IMR-90 (cell line): ENCODE data around the gene BCL2L13. TPM values are rescaled to one million over a fixed set of nuclear protein-coding genes. Genes with fewer than 3 reads are reported as not detected.

Experiments used
- ATAC-seq: fragments of 200-7000 bp; cut with Tn5 transposase; 2 replicates; pipeline ENCODE4 v1.9.1; 2020; ENCODE audit warnings: low read depth, mild to moderate bottlenecking, moderate library complexity
- BruUV-seq: library from RNA; stranded (reverse); fragments of 400-500 nt; replicated peaks from 2 replicates; lab custom pipeline; 2021; lab: Mats Ljungman, UMichigan
- CTCF ChIA-PET: fragments of 300-600 bp; formaldehyde crosslinking; extraction: SDS; loops from one replicate; lab custom pipeline; 2021; ENCODE audit warnings: antibody characterized with exemption; lab: Yijun Ruan, JAX
- POLR2A ChIA-PET: fragments of 300-600 bp; sonication (Branson Sonifier 250); formaldehyde crosslinking; loops from one replicate; lab custom pipeline; 2022; ENCODE audit warnings: antibody characterized with exemption; ENCODE audit not compliant: unreplicated experiment; lab: Charles Lee
- DNase-seq: peaks from one replicate; pipeline ENCODE4 v3.0.0; 2013
- H2AFZ ChIP-seq: replicated peaks from 2 replicates; pipeline ENCODE3; 2013; ENCODE audit warnings: low read length, mild to moderate bottlenecking; ENCODE audit not compliant: poor library complexity
- H2AK5ac ChIP-seq: 2 replicates; pipeline ENCODE4 v1.6.1; 2013; ENCODE audit warnings: low read depth, low read length, inconsistent platforms
- H2AK9ac ChIP-seq: replicated peaks from 2 replicates; pipeline ENCODE3; 2013; ENCODE audit warnings: mild to moderate bottlenecking, low read depth, low read length, moderate library complexity; ENCODE audit not compliant: poor library complexity
- H2BK120ac ChIP-seq: 2 replicates; pipeline ENCODE4 v1.6.1; 2013; ENCODE audit warnings: low read depth, low read length, inconsistent platforms
- H2BK15ac ChIP-seq: 3 replicates; pipeline ENCODE4 v1.6.1; 2013; ENCODE audit warnings: low read depth, low read length, inconsistent platforms
- H2BK20ac ChIP-seq: 2 replicates; pipeline ENCODE4 v1.6.1; 2013; ENCODE audit warnings: low read depth, mild to moderate bottlenecking, inconsistent platforms, low read length, moderate library complexity
- H2BK5ac ChIP-seq: 2 replicates; pipeline ENCODE4 v1.6.1; 2013; ENCODE audit warnings: mild to moderate bottlenecking, low read depth, low read length, inconsistent platforms; ENCODE audit not compliant: poor library complexity, severe bottlenecking
- H3K14ac ChIP-seq: replicated peaks from 2 replicates; pipeline ENCODE4 v1.6.1; 2013; ENCODE audit warnings: low read depth, low read length, inconsistent platforms
- H3K18ac ChIP-seq: 2 replicates; pipeline ENCODE4 v1.6.1; 2013; ENCODE audit warnings: low read depth, low read length, control low read depth
- H3K23ac ChIP-seq: 2 replicates; pipeline ENCODE4 v1.6.1; 2013; ENCODE audit warnings: low read depth, low read length, inconsistent platforms
- H3K27ac ChIP-seq: 2 replicates; pipeline ENCODE4 v1.5.1; 2013; ENCODE audit warnings: mild to moderate bottlenecking, control low read depth, low read length; ENCODE audit not compliant: insufficient read depth
- H3K27me3 ChIP-seq: 2 replicates; pipeline ENCODE4 v1.6.1; 2013; ENCODE audit warnings: low read length; ENCODE audit not compliant: control insufficient read depth, insufficient read depth
- H3K36me3 ChIP-seq: 2 replicates; pipeline ENCODE4 v1.6.1; 2013; ENCODE audit warnings: low read length, mixed read lengths; ENCODE audit not compliant: control insufficient read depth, insufficient read depth
- H3K4ac ChIP-seq: 2 replicates; pipeline ENCODE4 v1.6.1; 2013; ENCODE audit warnings: low read depth, low read length, inconsistent platforms
- H3K4me1 ChIP-seq: 2 replicates; pipeline ENCODE4 v1.6.1; 2013; ENCODE audit warnings: low read length, mixed read lengths; ENCODE audit not compliant: control insufficient read depth, insufficient read depth
- H3K4me2 ChIP-seq: 2 replicates; pipeline ENCODE4 v1.6.1; 2013; ENCODE audit warnings: low read depth, mild to moderate bottlenecking, control low read depth, low read length, moderate library complexity
- H3K4me3 ChIP-seq: 2 replicates; pipeline ENCODE4 v1.5.1; 2013; ENCODE audit warnings: low read depth, mild to moderate bottlenecking, control low read depth, low read length, moderate library complexity; ENCODE audit not compliant: insufficient read depth
- H3K56ac ChIP-seq: 2 replicates; pipeline ENCODE4 v1.6.1; 2013; ENCODE audit warnings: low read length, inconsistent platforms; ENCODE audit not compliant: insufficient read depth; ENCODE audit errors: extremely low read depth
- H3K79me1 ChIP-seq, 2 experiments: 2 replicates each; pipeline ENCODE4 v1.6.1; 2013; ENCODE audit warnings: low read length in 2 of 2, inconsistent platforms in 1 of 2, low read depth in 1 of 2
- H3K9ac ChIP-seq: 2 replicates; pipeline ENCODE4 v1.6.1; 2013; ENCODE audit warnings: low read depth, low read length, control low read depth
- H3K9me1 ChIP-seq: 2 replicates; pipeline ENCODE4 v1.6.1; 2013; ENCODE audit warnings: low read length, inconsistent platforms; ENCODE audit not compliant: insufficient read depth
- H3K9me3 ChIP-seq: 2 replicates; pipeline ENCODE4 v1.6.1; 2013; ENCODE audit warnings: low read length; ENCODE audit not compliant: control insufficient read depth, insufficient read depth
- H4K20me1 ChIP-seq: 2 replicates; pipeline ENCODE4 v1.6.1; 2013; ENCODE audit warnings: low read length, inconsistent platforms; ENCODE audit not compliant: insufficient read depth
- H4K5ac ChIP-seq: 2 replicates; pipeline ENCODE4 v1.6.1; 2013; ENCODE audit warnings: mild to moderate bottlenecking, low read depth, low read length, control low read depth
- H4K8ac ChIP-seq, 2 experiments: 2 replicates each; pipeline ENCODE4 v1.6.1; 2013; ENCODE audit warnings: low read depth in 2 of 2, low read length in 2 of 2, control low read depth in 1 of 2, inconsistent platforms in 1 of 2
- H4K91ac ChIP-seq: 2 replicates; pipeline ENCODE4 v1.6.1; 2013; ENCODE audit warnings: low read depth, low read length, inconsistent platforms; ENCODE audit not compliant: insufficient read depth
- BHLHE40 ChIP-seq: fragments of 150-350 bp; IDR thresholded peaks from 2 replicates; pipeline ENCODE4 v1.6.1; 2016; ENCODE audit warnings: mild to moderate bottlenecking, low read depth, low read length
- MAFK ChIP-seq: IDR thresholded peaks from 2 replicates; pipeline ENCODE4 v1.6.1; 2012; ENCODE audit warnings: low read depth, low read length, improper control_type of control experiment
- NFE2L2 ChIP-seq: fragments of 150-350 bp; IDR thresholded peaks from 2 replicates; pipeline ENCODE4 v1.6.1; 2016; ENCODE audit warnings: low read depth, mild to moderate bottlenecking, low read length
- RFX5 ChIP-seq: IDR thresholded peaks from 2 replicates; pipeline ENCODE4 v1.8.0; 2012; ENCODE audit warnings: low read depth, mild to moderate bottlenecking, low read length, moderate library complexity
- SMC3 ChIP-seq: fragments of 150-350 bp; IDR thresholded peaks from 2 replicates; pipeline ENCODE4 v1.6.1; 2016; ENCODE audit warnings: low read depth, mild to moderate bottlenecking, antibody characterized with exemption, low read length, moderate library complexity
- WGBS, 2 experiments: methylation state at CpG; one replicate each; pipeline versions ENCODE4 v1.1.5 to v1.1.7; 2013; ENCODE audit warnings: missing lambda C conversion rate in 2 of 2; ENCODE audit not compliant: insufficient read length in 1 of 2; ENCODE audit errors: extremely low coverage in 2 of 2; 5-methylcytosine and 5-hydroxymethylcytosine counted together
- dilution Hi-C: fragments of 300-500 bp; cut with HindIII; formaldehyde crosslinking; loops from one replicate; pipeline ENCODE4 v1.14.3; 2018; ENCODE audit warnings: low sequenced_read_pairs; ENCODE audit not compliant: unreplicated experiment
- in situ Hi-C: fragments of 300-500 bp; cut with MboI; formaldehyde crosslinking; loops from 3 replicates; pipeline ENCODE4 v1.14.3; 2019; ENCODE audit warnings: low sequenced_read_pairs, inconsistent platforms, mixed read lengths
- intact Hi-C: fragments of 100-400 bp; cut with micrococcal nuclease; formaldehyde crosslinking; loops from 2 replicates; pipeline ENCODE4 v1.10.0; 2022
- polyA plus RNA-seq, 3 experiments: library from polyadenylated mRNA; depleted of rRNA; stranded (reverse); fragments of >200 nt; gene quantifications; 2 replicates each; pipeline ENCODE4 v1.2.3, GENCODE V29; 2012; ENCODE audit warnings: low replicate concordance in 1 of 3
- total RNA-seq: library from RNA; depleted of rRNA; stranded (reverse); fragments of >200 nt; gene quantifications from 2 replicates; pipeline ENCODE4 v1.2.3, GENCODE V29; 2012

Gene BCL2L13
- total and polyA plus RNA-seq, 2 of the 4 experiments (the other 2 are of a cell fraction), result 42.6 to 86.7 TPM

DNA sequence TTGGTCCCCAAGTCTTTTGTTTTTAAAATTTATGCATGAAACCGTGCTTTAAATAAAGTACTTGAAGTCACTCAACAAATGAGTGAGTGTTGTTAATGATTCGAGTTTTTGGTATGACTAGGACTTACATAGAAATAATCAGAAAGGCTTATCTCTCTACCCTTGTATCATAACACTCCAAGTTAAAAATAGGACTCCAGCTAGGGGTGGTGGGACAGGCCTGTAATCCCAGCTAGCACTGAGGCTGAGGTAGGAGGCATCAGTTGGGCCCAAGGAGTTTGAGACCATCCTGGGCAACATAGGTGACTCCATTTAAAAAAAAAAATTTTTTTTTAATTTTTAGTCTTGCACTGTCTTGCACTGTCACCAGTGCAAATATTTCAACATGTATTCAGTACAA, 55.6 kb downstream of the BCL2L13 start:
- Histone ChIP-seq H3K9me1 (peaks cover 5% of the 10 kb centered on the region), H2AK9ac (no peak overlapping the region), H3K79me1 (peaks cover 18 to 29% of the 10 kb centered on the region in 2 experiments), H3K27me3 (no peaks in the 10 kb centered on the region), H4K20me1 (no peaks in the 10 kb centered on the region), H3K4me3 (no peak overlapping the region), H3K36me3 (peaks cover 11% of the 10 kb centered on the region), H3K27ac (no peak overlapping the region), H2BK5ac (peak overlapping the region; percentile 39), H3K9me3 (no peaks in the 10 kb centered on the region), H2BK120ac (no peak overlapping the region), H3K23ac (no peak overlapping the region), H2AFZ (no peak overlapping the region), H3K9ac (no peak overlapping the region), H3K14ac (0 out of 2 replicates have a peak overlapping the region, but pooled peaks have one; percentile 21), H3K4me2 (no peak overlapping the region), H4K5ac (no peak overlapping the region), H3K4me1 (peaks cover 3% of the 10 kb centered on the region; the same call in 1 of the 2 replicates), H3K18ac (no peak overlapping the region), H3K56ac (no peak overlapping the region), H2AK5ac (no peak overlapping the region), H2BK15ac (no peak overlapping the region), H2BK20ac (no peak overlapping the region), H4K91ac (no peak overlapping the region), H4K8ac (no peak overlapping the region; a peak in 1 of 4 replicates), H3K4ac (no peak overlapping the region)
- TF ChIP-seq BHLHE40 (no peak), NFE2L2 (no peak), RFX5 (no peak), SMC3 (no peak), MAFK (no peak)
- ChIA-PET POLR2A (no interaction called here), CTCF (no interaction called here)
- no TSS peak for BruUV-seq
- ATAC-seq (no peak), DNase-seq (no peak)
- intact Hi-C loops, result no loop called here
- in situ Hi-C loops, result no loop called here
- dilution Hi-C loops, result no loop called here
- no CpG with 5 or more reads among the region's 2 CpGs for WGBS, 2 experiments
